ENCODE measurements around the gene JAZF1.

DNA sequence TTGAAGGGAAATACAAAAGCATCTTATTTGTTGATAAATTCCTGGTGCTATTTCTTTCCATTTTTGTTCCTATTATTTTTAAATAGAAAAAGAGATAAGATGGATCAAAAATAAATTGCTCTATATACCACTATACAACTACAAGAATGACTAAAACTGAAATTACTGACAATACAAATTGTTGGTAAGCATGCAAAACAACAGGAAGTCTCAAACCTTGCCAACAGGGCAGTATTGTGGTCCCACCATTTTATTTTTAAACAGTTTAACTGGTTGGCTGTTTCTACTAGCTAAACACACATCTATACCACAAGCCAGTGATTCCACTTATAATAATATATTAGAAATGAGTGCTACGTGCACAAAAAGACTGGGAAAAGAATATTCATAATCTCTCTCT lies 213.0 kb downstream of the JAZF1 start:
- TF ChIP-seq SIX5 (IDR thresholded peaks at IDR 0.05; ENCODE audit: low read depth, low read length, severe bottlenecking) = no peak
- TF ChIP-seq, protein P1, sequence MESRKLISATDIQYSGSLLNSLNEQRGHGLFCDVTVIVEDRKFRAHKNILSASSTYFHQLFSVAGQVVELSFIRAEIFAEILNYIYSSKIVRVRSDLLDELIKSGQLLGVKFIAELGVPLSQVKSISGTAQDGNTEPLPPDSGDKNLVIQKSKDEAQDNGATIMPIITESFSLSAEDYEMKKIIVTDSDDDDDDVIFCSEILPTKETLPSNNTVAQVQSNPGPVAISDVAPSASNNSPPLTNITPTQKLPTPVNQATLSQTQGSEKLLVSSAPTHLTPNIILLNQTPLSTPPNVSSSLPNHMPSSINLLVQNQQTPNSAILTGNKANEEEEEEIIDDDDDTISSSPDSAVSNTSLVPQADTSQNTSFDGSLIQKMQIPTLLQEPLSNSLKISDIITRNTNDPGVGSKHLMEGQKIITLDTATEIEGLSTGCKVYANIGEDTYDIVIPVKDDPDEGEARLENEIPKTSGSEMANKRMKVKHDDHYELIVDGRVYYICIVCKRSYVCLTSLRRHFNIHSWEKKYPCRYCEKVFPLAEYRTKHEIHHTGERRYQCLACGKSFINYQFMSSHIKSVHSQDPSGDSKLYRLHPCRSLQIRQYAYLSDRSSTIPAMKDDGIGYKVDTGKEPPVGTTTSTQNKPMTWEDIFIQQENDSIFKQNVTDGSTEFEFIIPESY (IDR thresholded peaks at IDR 0.05) = no peak
- no peak for TF ChIP-seq ATF7 (IDR thresholded peaks at IDR 0.05; ENCODE audit: low read depth)
- TF ChIP-seq RAD21 (IDR thresholded peaks at IDR 0.05; ENCODE audit: insufficient read depth, low read depth, low read length) = no peak
